ENCODE results near the gene TFF2.

Gene TFF2

DNA sequence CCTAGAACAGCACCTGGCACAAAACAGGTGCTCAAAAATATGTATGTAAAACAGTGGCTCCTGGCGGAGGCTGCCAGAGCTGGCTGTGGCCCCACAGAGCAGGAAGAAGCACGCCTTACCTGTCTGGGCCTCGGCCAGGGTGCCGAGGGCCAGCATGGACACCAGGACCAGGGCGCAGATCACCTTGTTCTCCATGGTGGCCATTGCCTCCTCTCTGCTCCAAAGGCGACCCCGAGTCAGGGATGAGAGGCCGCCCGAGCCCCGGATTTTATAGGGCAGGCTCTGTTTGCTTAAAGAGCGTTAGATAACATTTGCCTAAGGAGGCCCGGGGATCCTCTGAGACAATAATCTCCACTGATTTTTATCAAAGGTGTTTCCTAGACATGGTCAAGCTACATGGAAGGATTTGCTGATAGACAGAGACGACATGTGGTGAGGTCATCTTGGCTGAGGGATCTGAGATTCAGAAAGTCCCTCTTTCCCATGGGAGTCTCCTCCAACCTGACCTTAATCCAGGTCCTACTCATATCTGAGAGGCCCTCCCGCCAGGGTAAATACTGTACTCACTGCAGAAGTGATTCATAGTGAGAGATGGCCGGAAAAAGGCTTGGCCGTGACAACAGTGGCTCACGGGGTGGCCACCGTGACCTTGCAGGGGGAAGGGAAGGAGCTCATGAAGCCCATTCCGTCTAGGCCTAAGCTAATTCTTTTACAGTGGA lies 15.7 kb upstream of the TFF2 start, which contains the start of gene TFF1:
TSS of gene TFF1 (minus strand) at position 244 of the 719 bp plus-strand sequence. CDS start at position 204, 40 bp downstream.
- no peak for DNase-seq (ENCODE audit: low spot score)

DNA sequence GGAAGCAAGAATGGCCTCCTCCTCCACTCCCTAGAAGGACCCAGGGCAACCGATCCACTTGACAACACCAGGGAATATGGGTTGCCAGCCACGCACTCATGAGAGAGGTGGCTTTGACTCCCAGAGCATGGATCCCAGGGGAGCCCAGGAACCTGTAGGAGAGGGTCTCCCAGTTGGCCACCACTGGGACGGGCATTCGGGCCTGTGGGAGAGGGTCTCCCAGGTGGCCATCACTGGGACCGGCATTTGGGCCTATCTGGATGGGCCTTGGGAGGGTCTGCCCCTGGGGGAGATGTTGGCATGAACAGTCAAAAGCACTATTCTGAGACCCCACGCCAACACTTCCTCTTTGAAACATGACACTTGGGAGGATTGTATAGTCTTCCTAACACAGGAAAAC lies 15.0 kb upstream of the TFF2 start:
- no peak for DNase-seq (ENCODE audit: low spot score)

DNA sequence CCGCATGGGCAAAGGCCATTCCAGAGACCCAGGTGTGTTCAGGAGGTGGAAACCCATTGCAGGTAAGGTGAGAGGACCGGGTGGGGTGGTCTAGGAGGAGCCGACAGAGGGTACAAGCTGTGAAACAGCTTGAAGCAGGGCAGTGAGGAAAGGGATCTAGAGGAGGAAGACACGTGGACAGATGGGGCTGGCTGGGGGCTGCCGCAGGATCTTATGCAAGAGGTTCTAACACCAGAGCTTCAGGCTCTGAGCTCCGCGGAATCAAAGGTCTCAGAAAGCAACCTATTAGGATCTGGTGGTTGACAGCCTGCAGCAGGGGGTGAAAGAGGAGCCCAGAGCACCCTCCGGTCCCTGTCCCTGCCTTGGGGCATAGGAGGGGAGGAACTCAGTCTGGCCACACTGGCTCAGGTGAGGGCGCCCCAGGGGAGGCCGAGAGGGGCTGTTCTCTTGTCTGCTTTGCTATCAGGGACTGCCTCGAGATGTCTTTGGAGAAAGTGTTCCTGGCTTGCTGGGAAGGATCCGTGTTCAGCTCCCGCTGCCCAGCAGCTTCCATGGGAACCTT lies 13.6 kb upstream of the TFF2 start:
- no peak for DNase-seq (ENCODE audit: low spot score)

DNA sequence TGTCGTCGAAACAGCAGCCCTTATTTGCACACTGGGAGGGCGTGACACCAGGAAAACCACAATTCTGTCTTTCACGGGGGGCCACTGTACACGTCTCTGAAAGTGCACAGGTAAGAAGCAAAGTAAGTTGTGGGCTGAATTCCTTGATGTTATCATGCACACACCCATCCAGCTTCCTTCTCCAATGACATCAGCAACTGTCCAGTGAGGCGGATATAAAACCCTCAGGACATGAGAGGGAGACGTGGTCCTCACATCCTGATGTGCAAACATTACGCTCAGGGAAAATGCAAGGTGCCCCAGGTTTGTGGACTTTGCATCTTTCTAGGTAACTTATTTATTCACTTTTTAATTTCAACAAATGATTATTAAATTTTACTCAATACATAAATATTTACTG lies 12.5 kb upstream of the TFF2 start:
- peak; percentile 38 for DNase-seq (ENCODE audit: low spot score)

DNA sequence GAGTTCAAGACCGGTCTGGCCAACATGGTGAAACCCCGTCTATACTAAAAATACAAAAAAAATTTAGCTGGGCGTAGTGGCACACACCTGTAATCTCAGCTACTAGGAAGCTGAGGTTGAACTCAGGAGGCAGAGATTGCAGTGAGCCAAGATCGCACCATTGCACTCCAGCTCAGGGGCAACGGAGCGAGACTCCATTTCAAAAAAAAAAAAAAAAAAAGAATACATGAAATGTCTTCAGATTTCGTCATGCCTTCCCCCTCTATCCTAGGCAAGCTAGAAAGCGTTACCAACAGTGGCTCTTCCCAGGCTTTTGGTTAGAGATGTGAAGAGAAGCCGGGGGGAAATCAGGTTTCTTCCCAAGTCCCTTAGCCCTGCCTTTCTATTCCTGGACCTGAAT lies 11.9 kb upstream of the TFF2 start:
- DNase-seq (ENCODE audit: low spot score), result no peak

DNA sequence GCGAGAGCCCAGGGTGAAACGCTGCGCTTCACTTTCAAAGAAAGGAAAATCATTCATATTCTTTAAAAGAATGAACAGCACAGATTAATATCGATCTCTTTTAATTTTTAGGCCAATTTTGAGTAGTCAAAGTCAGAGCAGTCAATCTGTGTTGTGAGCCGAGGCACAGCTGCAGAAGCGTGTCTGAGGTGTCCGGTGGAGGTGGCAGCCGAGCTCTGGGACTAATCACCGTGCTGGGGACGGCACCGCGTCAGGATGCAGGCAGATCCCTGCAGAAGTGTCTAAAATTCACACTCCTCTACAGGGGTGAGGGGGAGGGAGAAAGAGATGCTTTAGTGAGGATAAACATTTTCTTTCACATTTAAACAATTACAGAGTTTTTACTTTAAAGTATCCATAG lies 11.4 kb upstream of the TFF2 start:
- DNase-seq (ENCODE audit: low spot score), result no peak

DNA sequence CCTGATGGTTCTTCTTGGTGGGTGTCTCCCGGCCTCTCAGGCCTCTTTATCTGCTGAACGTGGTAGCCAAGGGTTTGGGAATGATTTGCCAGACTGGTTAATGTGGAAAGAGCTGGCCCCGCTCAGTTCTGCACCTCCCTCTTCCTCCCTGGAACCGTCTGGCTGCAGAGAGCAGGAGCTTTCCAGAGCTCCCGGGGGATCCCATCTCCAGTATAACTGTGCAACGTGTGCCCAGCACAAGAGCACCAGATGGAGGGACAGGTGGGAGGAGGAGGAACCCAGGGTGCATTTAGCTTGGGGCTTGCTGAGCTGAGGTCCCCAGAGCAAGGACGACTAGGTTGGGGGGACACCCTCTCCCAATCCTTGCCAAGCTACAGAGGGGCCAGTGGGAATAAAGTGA lies 10.5 kb upstream of the TFF2 start:
- DNase-seq (ENCODE audit: low spot score), result no peak

- DNase-seq (ENCODE audit: low spot score), result no peak
Measured at GRCh38 chr21:42360317-42360716, 9.5 kb upstream of the TFF2 start.

DNA sequence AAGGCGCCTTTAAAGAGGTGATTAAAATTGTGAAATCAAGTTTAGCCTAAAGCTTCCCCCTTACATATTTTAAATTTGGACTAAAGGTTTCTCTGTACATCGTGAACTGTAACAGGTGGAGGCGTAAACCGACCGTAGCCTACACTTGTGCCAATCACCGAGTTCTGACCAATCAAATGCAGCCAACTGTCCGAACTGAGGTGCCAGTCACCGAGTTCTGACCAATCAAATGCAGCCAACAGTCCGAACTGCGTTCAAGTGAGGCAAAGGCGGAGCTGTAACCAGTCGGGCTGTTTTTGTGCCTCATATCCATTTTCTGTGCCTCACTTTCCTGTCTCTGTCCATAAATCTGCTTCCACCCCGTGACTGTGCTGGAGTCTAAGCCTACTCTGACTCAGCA lies 8.1 kb upstream of the TFF2 start:
- no peak for DNase-seq (ENCODE audit: low spot score)

DNA sequence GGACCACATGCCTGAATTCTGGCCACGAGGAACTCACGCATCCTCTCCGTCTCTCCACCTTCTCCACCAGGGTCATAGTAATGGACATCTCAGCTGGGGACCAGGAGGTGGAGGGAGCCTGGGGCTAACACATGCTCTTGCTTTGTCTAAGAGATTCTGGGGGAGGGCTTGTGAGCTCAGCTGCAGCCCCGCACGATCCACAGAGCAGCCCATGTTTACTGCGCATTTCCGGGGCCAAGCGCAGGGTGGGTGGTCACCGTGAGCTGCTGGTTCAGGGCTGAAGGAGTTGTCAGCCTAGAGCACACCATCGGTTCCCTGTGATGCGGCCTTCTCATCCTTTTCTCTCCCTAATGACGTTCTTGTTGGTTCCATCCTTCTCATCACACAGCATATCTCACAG lies 7.5 kb upstream of the TFF2 start:
- DNase-seq (ENCODE audit: low spot score), result no peak

DNA sequence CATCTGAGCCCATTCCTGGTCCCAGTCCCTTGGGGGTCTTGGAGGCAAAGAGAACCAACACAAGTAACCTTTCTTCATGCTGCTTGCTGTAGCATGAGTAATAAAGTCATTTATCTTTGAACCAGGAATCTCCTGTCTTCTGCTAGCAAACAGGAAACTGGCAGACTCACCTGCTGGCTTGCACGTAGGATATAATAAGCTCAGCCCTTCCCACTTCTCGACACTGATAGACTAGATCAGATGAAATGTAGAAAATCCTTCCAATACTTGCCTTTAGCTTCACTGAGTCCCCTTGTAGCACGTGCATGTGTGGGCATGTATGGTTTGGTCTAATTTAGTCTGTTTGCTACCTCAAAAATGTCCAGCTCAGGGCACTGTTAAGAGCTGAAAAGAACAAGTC lies 6.5 kb upstream of the TFF2 start:
- DNase-seq (ENCODE audit: low spot score), result no peak

DNA sequence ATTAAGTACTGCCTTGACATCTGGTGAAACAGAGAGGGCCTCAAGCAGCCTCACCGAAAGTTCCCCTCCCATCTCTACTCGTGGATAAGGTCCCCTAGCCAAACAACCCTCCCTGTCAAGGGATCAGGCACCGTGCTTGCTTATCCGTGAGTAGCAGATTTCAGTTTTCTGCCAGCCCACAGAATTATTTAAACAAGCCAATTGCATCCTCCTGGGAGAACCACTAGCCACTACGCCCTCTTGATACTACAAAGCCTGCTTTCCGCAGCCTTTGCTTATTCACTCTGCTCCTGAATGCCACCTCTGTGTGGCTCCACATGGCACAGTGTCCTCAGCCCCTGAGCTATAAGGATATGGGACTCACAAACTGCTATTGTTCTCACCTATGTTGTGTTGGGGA lies 5.9 kb upstream of the TFF2 start:
- DNase-seq (ENCODE audit: low spot score), result no peak

- no peak for DNase-seq (ENCODE audit: low spot score)
Measured at GRCh38 chr21:42356046-42356445, 5.3 kb upstream of the TFF2 start.

GRCh38 chr21:42353623-42354022 lies 2.8 kb upstream of the TFF2 start:
- DNase-seq (ENCODE audit: low spot score), result no peak

DNA sequence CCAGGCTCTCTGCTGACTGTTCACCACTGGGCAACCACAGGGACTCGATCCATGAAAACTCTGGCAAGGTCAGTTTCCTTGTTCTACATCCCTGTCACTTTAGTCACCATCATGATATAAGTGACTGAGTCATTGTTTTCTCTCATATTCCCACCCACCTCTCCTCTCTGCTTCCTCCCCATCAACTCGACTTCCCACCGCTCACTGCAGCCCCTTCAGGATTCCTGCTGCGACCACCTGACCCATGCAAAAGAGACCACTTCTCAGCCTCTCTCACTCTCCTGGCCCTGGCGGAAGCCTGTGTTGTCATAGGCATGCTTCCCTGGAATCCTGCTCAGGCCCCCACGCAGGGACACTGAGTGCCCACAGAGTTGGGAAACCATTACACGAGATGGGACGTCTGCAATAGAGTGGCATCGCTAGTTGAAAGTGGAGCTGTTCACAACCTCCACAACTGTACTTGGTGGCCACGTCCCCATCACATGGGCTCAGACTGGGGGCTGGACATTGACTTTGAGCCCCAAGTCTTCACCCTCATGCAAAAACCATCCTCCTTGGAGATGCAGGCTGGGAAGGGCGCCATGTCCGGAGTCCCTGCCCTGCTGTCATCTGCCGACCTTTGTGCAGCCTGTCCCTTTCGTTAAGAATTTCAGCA lies 1.8 kb upstream of the TFF2 start:
- DNase-seq (ENCODE audit: low spot score), result peak; percentile 17

- DNase-seq (ENCODE audit: low spot score), result no peak
Measured at GRCh38 chr21:42351626-42352440, 1.0 kb upstream of the TFF2 start.

- DNase-seq (ENCODE audit: low spot score), result no peak
Measured at GRCh38 chr21:42350318-42350910, 380 bp downstream of the TFF2 start.

DNA sequence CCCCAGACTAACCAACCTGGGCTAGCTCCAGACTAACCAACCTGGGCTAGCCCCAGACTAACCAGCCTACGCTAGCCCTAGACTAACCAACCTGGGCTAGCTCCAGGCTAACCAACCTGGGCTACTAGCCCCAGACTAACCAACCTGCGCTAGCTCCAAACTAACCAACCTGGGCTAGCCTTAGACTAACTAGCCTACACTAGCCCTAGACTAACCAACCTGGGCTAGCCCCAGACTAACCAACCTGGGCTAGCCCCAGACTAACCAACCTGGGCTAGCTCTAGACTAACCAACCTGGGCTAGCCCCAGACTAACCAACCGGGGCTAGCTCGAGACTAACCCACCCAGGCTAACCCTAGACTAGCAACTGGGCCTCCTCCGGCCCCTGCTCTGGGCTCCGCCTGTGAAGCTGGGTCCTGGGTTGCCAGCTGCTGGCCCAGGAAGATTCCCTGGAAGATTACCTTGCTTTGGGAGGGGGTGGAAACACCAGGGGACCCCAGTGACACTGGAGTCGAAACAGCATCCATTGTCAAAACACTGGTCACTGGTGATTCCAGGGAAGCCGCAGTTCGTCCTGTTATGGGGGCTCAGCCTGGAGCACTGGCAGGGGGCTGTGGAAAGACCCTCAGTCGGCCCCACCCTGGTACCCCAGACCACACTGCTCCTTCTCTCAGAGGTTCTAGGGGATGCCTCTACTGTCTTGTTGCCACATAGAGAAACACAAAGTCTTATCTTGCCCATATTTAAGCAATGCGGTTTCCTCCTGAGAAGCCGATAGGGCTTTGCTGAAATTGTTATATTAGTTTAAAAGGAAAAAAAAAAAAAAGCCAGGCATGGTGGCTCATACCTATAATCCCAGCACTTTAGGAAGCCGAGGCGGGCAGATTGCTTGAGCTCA lies 1.1 kb downstream of the TFF2 start:
- DNase-seq (ENCODE audit: low spot score), result no peak

GRCh38 chr21:42348762-42349161 lies 2.0 kb downstream of the TFF2 start:
- DNase-seq (ENCODE audit: low spot score), result no peak

GRCh38 chr21:42347601-42348327 lies 3.0 kb downstream of the TFF2 start:
- no peak for DNase-seq (ENCODE audit: low spot score)

Data from SW480 (cell line).